ENCODE measurements around the gene TSPAN17.
"Not testable (repeated sequence)": the region's sequence is repeated elsewhere in the genome, so short reads cannot be mapped to it uniquely, and the experiment has no call there.

TSPAN17 gene

DNA sequence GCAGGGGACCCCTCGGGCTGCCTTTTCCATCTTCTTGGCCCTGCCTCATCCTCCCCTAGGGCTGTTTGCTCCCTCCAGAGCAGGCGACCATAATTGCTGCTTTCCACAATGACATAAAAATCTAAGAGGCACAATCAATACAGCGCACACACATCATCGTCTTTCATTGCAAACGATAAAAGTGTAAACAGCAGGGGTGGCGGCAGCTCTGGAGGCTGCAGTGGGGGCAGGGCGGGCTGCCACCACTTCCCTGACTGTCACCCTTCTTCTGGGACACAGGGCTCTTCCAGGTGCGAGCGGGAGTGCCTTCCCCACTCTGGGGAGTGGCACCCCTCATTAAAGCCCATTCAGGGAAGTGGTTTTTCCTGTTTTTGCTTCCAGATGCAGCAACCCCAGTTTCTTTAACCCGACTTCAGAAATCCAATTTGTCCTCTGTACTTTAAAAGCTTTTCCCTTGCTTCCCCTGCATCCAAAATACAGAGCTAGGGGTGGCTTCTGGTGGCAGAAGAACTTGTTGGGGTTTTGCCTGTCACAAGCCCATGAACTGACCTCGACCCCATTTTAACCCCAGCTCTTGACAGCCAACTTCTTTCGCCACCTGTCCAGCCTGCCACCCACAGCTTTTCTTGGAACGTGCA, 45.7 kb downstream of the TSPAN17 start:
- no peak for FAIRE-seq
- TF ChIP-seq POLR2AphosphoS5 (IDR thresholded peaks at IDR 0.05; ENCODE audit: low read depth, low read length), result no peak
- TF ChIP-seq TAF1 (IDR thresholded peaks at IDR 0.05; ENCODE audit: borderline replicate concordance, low read depth, low read length), result no peak
- TF ChIP-seq POLR2A (IDR thresholded peaks at IDR 0.05; ENCODE audit: low read depth, low read length), result no peak
- no peak for DNase-seq (ENCODE audit: insufficient read length)

DNA sequence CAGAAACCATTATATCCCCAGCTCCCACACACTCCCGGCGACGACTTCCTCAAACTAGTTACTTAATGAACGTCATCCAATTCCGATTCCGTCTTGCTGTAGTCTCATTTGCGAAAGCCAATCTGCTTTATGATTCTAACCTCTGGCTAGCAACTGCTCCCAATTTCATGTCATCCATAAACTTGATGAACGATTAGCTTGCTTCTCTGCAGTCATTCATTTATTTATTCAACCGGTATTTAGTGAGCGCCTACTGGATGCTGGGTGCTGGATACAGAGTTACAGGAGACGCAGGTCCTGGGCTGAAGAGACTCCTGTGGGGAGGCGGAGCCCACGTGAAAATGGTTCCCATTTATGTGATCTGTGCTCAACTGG, 46.2 kb downstream of the TSPAN17 start:
- DNase-seq (ENCODE audit: insufficient read length) (no peak), FAIRE-seq (no peak)
- no peak for TF ChIP-seq POLR2AphosphoS5 (IDR thresholded peaks at IDR 0.05; ENCODE audit: low read depth, low read length)
- TF ChIP-seq POLR2A (IDR thresholded peaks at IDR 0.05; ENCODE audit: low read depth, low read length), result no peak
- TF ChIP-seq TAF1 (IDR thresholded peaks at IDR 0.05; ENCODE audit: borderline replicate concordance, low read depth, low read length), result no peak

DNA sequence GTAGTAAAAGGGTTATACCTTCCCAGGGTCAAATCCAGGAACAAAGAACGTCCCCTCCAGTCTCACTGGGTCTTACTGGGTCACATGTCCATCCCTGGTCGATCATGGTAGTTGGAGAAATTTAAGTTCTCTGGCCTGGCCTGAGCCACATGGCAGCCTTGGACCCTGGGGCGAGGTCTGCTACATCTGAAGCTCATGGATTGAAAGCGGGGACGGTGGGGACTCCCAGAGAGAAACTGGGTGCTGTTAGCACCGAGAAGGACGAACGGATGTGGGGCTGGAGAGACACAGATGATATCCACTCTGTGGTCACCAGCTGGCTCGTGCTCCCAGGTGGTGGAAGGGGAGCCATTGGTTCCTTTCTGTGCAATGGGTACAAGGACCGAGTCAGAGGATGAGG, 46.9 kb downstream of the TSPAN17 start:
- FAIRE-seq (no peak), DNase-seq (ENCODE audit: insufficient read length) (no peak)
- no peak for TF ChIP-seq POLR2A (IDR thresholded peaks at IDR 0.05; ENCODE audit: low read depth, low read length)
- TF ChIP-seq POLR2AphosphoS5 (IDR thresholded peaks at IDR 0.05; ENCODE audit: low read depth, low read length), result no peak
- TF ChIP-seq TAF1 (IDR thresholded peaks at IDR 0.05; ENCODE audit: borderline replicate concordance, low read depth, low read length), result no peak

DNA sequence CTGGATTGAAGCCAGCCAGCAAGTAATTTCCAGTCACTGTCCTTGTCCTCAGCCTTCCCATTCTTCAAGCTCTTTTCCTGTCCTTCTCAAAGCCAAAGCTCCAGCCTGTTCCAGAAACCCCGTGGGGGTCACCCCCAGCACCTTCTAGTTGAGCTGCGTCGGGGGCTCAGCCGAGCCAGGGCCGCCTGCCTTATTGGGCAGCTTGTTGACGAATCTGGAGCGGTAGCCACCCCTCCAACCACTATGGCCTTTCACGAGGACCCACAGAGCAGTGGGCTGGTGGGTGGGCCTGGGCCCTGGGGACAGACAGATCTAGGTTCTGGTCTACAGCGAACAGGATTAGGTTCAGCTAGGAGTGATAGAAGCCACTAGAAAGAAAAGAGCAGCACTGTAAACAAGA, 47.3 kb downstream of the TSPAN17 start:
- DNase-seq (ENCODE audit: insufficient read length) (no peak), FAIRE-seq (no peak)
- no peak for TF ChIP-seq POLR2A (IDR thresholded peaks at IDR 0.05; ENCODE audit: low read depth, low read length)
- TF ChIP-seq TAF1 (IDR thresholded peaks at IDR 0.05; ENCODE audit: borderline replicate concordance, low read depth, low read length), result no peak

DNA sequence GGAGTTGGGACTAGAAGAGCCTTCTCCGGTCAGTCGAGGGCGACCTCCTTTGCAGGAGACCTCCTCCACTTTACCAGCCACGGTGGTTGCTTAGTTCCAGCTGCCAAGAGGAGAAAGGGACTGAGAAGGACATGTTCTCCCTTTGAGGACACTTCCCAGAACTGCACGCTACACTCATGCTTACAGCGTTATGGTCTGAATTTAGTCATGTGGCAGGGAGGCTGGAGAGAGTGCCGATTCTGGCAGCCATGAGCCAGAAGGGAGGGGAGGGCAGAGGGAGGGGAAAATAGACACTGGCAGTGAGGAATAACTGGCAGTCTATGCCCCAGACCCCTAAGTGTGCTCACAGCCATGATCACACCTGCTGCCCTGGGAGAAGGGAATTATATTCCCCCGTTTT, 47.8 kb downstream of the TSPAN17 start:
- FAIRE-seq (no peak), DNase-seq (ENCODE audit: insufficient read length) (no peak)
- TF ChIP-seq POLR2A (IDR thresholded peaks at IDR 0.05; ENCODE audit: low read depth, low read length), result no peak
- TF ChIP-seq POLR2AphosphoS5 (IDR thresholded peaks at IDR 0.05; ENCODE audit: low read depth, low read length), result no peak
- no peak for TF ChIP-seq TAF1 (IDR thresholded peaks at IDR 0.05; ENCODE audit: borderline replicate concordance, low read depth, low read length)

DNA sequence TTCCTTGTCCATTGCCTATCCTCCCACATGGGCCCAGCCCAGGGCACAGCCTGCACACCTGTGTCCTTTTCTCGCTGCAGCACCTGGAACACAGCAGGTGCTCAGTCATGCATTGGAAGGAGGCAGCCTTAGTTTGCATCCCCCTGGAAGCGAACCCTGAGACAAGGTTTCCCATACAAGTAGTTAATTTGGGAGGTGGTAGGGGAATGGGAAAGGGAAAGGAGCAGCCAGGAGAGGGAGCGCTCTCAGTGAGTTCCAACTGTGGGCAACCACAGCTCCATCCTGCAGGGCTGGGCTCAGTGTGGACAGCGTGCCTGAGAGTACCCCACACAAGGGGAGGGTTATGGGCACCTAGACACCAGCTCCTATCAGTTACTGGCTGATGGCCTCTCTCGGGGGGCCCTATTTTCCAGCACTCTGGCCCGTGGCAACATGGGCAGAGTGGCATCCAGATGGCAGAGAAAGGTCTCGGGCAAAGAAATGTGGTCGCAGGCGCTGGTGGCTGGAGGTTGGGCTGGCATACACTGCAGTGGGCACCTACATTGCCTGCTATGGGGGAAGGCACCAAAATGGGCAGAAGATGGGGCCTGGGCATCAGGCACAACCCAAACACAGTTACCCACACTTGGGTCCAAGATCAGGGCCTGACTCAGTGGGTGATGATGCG, 50.1 kb downstream of the TSPAN17 start:
- TF ChIP-seq POLR2A (IDR thresholded peaks at IDR 0.05; ENCODE audit: low read depth, low read length) (no peak), POLR2AphosphoS5 (IDR thresholded peaks at IDR 0.05; ENCODE audit: low read depth, low read length) (no peak), TAF1 (IDR thresholded peaks at IDR 0.05; ENCODE audit: borderline replicate concordance, low read depth, low read length) (no peak)
- DNase-seq (ENCODE audit: insufficient read length) (no peak), FAIRE-seq (no peak)

DNA sequence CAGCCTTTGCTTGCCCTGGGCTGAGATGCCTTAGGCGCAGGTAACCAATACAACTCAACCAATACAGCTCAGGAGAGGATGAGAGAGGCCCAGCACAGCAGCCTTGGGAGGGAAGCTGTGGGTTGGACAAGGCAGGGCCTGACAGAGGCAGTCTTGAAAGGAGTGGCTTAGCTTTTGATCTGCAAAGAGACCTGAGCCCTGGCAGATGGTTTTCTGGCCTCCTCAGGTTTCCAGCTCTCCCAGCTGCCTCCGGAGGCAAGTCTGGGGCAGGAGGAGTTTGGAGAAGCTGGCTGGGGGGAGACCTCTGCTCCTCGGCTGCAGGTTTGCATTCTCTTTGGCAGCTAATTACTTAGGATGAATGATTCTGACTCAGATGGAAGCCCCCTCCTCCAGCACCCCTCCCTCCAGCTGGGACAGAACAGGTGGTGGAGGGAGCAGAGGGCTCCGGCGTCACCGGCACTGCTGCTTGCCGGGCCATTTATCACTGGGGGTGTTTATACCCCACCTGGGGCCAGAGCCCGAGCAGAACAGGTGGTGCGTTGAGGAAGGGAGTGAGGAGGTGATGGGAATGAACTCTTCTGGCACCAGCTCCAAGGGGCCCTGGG, 50.8 kb downstream of the TSPAN17 start:
- TF ChIP-seq TAF1 (IDR thresholded peaks at IDR 0.05; ENCODE audit: borderline replicate concordance, low read depth, low read length), result no peak
- no peak for FAIRE-seq
- DNase-seq (ENCODE audit: insufficient read length), result no peak

DNA sequence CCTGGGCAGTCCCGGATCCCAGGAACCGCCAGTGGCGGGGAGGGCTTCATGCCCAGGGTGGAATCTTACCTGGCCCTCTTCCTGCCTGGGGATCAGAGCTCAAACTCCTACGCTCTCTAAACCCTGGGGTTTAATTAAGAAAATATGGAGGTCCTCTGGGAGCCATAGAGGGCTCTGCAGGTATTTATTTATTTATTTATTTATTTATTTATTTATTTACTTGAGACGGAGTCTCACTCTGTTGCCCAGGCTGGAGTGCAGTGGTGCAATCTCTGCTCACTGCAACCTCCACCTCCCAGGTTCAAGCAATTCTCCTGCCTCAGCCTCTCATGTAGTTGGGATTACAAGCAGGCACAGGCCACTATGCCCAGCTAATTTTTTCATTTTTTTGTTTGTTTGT, 52.2 kb downstream of the TSPAN17 start:
- FAIRE-seq; DNase-seq (ENCODE audit: insufficient read length): not testable (repeated sequence)

DNA sequence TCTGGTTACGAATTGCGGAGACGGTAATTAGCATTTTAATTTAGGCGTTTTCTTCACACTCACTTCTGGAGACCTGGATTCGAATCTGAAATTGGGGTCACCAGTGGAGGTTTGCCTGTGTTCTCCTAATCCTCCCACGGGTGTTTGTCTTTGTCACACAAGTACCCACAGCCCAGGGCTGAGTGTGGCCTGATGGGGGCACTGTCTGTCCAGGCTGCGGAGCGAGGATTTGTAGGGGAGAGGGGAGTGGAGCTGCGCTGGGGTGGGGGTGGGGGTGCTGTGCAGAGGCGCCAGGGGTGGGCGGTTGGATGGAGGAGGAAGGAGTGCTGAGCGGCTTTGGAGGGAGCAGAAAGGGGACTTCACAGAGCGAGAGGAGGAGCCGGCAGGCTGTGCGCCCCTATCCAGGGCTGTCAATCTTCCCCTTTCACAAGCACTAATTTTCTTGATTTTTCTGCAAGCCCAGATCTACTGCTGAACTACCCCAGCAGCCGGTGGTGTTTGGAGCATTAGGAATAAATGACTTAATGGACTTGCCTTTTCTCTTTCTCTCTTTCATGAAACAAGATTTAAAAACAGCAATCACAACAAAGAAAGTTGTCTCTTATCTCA, 53.1 kb downstream of the TSPAN17 start:
- DNase-seq (ENCODE audit: insufficient read length) (no peak), FAIRE-seq (no peak)
- TF ChIP-seq POLR2A (IDR thresholded peaks at IDR 0.05; ENCODE audit: low read depth, low read length) (no peak), TAF1 (IDR thresholded peaks at IDR 0.05; ENCODE audit: borderline replicate concordance, low read depth, low read length) (no peak), POLR2AphosphoS5 (IDR thresholded peaks at IDR 0.05; ENCODE audit: low read depth, low read length) (no peak)

DNA sequence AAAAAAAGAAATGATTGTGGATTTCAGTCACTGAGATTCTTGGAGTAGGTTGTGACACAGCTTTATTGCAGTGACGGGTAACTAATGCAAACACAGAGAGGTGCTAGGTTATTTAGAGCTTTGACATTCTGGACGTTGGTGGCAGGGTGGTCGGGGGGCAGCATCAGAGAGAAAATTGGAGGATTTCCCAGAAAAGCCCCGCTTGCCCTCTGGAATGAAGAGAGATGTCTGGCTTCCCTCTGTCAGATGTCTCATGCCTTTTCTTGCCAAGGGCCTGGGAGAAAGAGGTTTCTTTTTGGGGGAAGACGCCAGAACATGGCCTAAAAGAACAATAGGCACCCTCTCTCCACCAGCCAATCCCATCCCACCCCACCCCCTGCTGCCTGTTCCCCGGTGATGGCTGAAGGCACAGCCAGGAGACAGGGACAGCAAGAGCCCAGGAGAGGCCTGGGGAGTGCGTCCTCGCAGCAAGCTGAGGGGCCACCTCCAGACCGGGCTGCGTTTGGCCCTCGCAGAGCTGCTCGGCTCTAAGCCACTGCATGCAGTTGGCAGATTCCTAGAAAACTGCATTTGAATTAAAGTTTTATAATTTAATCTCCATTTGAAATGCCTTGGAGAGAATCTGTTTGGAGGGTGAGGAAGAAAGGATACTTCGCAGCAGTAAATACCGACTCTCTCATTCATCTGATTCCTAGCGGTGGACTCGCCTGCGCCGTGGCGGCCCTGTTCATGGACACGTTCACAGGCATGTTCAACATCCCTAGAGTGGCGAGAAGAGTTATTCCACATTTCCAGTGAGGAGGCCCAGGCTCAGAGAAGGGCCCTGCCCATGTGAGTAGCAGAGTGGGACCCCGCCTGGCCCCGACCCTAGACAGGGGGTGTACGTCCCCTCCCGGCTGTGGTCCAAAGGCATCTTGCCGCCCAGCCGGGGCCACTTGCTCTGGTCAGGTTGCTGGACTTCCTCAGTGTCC, 55.7 kb downstream of the TSPAN17 start:
- TF ChIP-seq POLR2AphosphoS5 (IDR thresholded peaks at IDR 0.05; ENCODE audit: low read depth, low read length), result no peak
- FAIRE-seq (no peak), DNase-seq (ENCODE audit: insufficient read length) (no peak)

DNA sequence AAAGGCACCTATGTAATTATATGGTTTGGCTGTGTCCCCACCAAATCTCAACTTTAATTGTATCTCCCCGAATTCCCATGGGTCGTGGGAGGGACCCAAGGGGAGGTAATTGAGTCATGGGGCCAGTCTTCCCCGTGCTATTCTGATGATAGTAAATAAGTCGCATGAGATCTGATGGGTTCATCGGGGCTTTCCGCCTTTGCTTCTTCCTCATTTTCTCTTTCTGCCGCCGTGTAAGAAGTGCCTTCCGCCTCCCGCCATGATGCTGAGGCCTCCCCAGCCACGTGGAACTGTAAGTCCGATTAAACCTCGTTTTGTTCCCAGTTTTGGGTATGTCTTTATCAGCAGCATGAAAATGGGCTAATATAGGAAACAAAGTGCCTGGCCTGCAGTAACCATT, 56.6 kb downstream of the TSPAN17 start:
- DNase-seq (ENCODE audit: insufficient read length) (no peak), FAIRE-seq (no peak)
- TF ChIP-seq TAF1 (IDR thresholded peaks at IDR 0.05; ENCODE audit: borderline replicate concordance, low read depth, low read length), result no peak
- TF ChIP-seq POLR2A (IDR thresholded peaks at IDR 0.05; ENCODE audit: low read depth, low read length), result no peak
- TF ChIP-seq POLR2AphosphoS5 (IDR thresholded peaks at IDR 0.05; ENCODE audit: low read depth, low read length), result no peak
